ENCODE measurements around the gene RNF144A. TPM values are rescaled to one million over a fixed set of nuclear protein-coding genes. Genes with fewer than 3 reads are reported as not detected.

Gene RNF144A
- polyA plus RNA-seq, 3 donors, result 0.30 to 0.68 (median 0.48) TPM

DNA sequence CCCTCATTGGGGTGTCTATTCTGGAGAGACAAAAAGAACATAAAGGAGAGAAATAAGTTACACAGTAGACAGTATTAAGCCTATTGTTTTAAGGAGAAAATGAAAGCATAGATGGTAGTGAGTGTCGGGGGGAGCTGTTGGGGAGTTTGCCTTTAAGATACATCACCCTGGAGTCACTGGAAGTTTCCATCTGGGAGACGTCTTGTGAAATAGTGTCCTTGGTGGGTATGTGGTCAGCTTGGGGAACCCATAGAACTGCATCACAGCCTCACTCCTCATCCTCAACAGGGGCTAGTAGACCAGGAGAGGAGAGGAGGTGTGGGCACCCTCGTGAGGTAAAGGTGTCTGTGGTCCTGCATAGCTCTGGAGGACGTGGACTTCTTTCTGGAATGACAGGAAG, 60.6 kb downstream of the RNF144A start:
- H4K20me1 ChIP-seq (ENCODE audit: insufficient read depth, low read length), result no peaks in the 10 kb centered on the region
- Mint-ChIP-seq H3K9me3 (peaks cover 6 to 24% (median 12%) of the 10 kb centered on the region in 7 donors), H3K27me3 (ENCODE audit: low read depth in 3 of 3) (peaks cover 0 to 2% (median 0%) of the 10 kb centered on the region in 3 donors), H3K4me3 (no peak overlapping the region), H3K36me3 (peaks cover 13 to 16% of the 10 kb centered on the region in 2 donors), H3K4me1 (peaks cover 8% of the 10 kb centered on the region), H3K27ac (no peak overlapping the region)
- no peak overlapping the region for H3K27ac ChIP-seq (ENCODE audit: low read depth in 1 of 2, low read length in 2 of 2)
- no peak overlapping the region for H2AFZ ChIP-seq (ENCODE audit: insufficient read depth, low read depth, low read length, poor library complexity, severe bottlenecking)
- TF ChIP-seq, protein P1, sequence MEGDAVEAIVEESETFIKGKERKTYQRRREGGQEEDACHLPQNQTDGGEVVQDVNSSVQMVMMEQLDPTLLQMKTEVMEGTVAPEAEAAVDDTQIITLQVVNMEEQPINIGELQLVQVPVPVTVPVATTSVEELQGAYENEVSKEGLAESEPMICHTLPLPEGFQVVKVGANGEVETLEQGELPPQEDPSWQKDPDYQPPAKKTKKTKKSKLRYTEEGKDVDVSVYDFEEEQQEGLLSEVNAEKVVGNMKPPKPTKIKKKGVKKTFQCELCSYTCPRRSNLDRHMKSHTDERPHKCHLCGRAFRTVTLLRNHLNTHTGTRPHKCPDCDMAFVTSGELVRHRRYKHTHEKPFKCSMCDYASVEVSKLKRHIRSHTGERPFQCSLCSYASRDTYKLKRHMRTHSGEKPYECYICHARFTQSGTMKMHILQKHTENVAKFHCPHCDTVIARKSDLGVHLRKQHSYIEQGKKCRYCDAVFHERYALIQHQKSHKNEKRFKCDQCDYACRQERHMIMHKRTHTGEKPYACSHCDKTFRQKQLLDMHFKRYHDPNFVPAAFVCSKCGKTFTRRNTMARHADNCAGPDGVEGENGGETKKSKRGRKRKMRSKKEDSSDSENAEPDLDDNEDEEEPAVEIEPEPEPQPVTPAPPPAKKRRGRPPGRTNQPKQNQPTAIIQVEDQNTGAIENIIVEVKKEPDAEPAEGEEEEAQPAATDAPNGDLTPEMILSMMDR (IDR thresholded peaks at IDR 0.05), result no peak
- H3K9ac ChIP-seq (ENCODE audit: insufficient read depth, low read length, poor library complexity, severe bottlenecking), result no peak overlapping the region
- H3K36me3 ChIP-seq (replicated peaks in 1 of 2; ENCODE audit: control insufficient read depth in 1 of 2, insufficient read depth in 2 of 2, low read length in 2 of 2), result no peaks in the 10 kb centered on the region
- H3K4me3 ChIP-seq (replicated peaks in 1 of 3; ENCODE audit: low read depth in 2 of 3, low read length in 3 of 3), result no peak overlapping the region
- H3K4me1 ChIP-seq (ENCODE audit: control insufficient read depth in 1 of 2, insufficient read depth in 2 of 2, low read length in 2 of 2), result peaks cover 0 to 10% of the 10 kb centered on the region in 2 donors
- no peak for DNase-seq
- H3K27me3 ChIP-seq (ENCODE audit: control insufficient read depth in 2 of 2, insufficient read depth in 2 of 2, low read length in 2 of 2), result no peaks in the 10 kb centered on the region
- no peaks in the 10 kb centered on the region for H3K79me2 ChIP-seq (ENCODE audit: insufficient read depth, low read length)
- intact Hi-C loops (cut with micrococcal nuclease), result no loop called here
- 87% methylated on average over 2 of the region's 4 CpGs for WGBS (ENCODE audit: insufficient coverage)
- no peak overlapping the region for H3K4me2 ChIP-seq (replicated peaks; ENCODE audit: extremely low read depth, low read length, poor library complexity, severe bottlenecking)
- peaks cover 0 to 12% of the 10 kb centered on the region in 2 donors for H3K9me3 ChIP-seq (replicated peaks in 1 of 2; ENCODE audit: control insufficient read depth in 1 of 2, insufficient read depth in 1 of 2, low read length in 2 of 2)

DNA sequence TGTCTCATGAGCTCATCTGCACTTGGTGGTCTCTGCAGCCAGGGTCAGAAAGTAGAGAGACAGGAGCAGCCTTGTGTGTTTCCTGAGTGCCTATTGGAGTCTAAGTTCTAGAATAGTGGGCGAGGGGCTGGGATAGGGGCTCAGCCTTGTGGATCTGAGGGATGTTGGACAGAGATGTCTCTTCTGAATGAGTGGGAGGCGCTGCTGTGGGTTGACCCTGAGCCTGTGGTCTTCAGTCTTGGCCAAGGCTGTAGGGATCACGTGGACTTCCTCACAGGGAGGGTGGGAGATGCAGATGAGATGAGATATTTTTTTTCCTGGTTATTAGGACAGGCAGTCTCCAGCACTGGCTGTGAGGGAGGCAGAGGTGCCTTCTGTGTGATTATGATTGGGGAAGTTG, 61.8 kb downstream of the RNF144A start:
- no peaks in the 10 kb centered on the region for H3K79me2 ChIP-seq (ENCODE audit: insufficient read depth, low read length)
- Mint-ChIP-seq H3K27ac (no peak overlapping the region), H3K4me1 (peaks cover 10% of the 10 kb centered on the region), H3K4me3 (no peak overlapping the region), H3K9me3 (peaks cover 6 to 24% (median 12%) of the 10 kb centered on the region in 7 donors), H3K27me3 (ENCODE audit: low read depth in 3 of 3) (peaks cover 0 to 3% (median 0%) of the 10 kb centered on the region in 3 donors), H3K36me3 (peaks cover 12 to 16% of the 10 kb centered on the region in 2 donors)
- H4K20me1 ChIP-seq (ENCODE audit: insufficient read depth, low read length), result no peaks in the 10 kb centered on the region
- no peaks in the 10 kb centered on the region for H3K36me3 ChIP-seq (replicated peaks in 1 of 2; ENCODE audit: control insufficient read depth in 1 of 2, insufficient read depth in 2 of 2, low read length in 2 of 2)
- no peaks in the 10 kb centered on the region for H3K27me3 ChIP-seq (ENCODE audit: control insufficient read depth in 2 of 2, insufficient read depth in 2 of 2, low read length in 2 of 2)
- no peak overlapping the region for H3K9ac ChIP-seq (ENCODE audit: insufficient read depth, low read length, poor library complexity, severe bottlenecking)
- H3K4me1 ChIP-seq (ENCODE audit: control insufficient read depth in 1 of 2, insufficient read depth in 2 of 2, low read length in 2 of 2), result peaks cover 0 to 10% of the 10 kb centered on the region in 2 donors
- 77% methylated on average over 3 of the region's 3 CpGs for WGBS (ENCODE audit: insufficient coverage)
- no peak for DNase-seq
- no peak overlapping the region for H3K4me2 ChIP-seq (replicated peaks; ENCODE audit: extremely low read depth, low read length, poor library complexity, severe bottlenecking)
- no peak overlapping the region for H3K4me3 ChIP-seq (replicated peaks in 1 of 3; ENCODE audit: low read depth in 2 of 3, low read length in 3 of 3)
- no peak overlapping the region for H3K27ac ChIP-seq (ENCODE audit: low read depth in 1 of 2, low read length in 2 of 2)
- intact Hi-C loops (cut with micrococcal nuclease), result no loop called here
- H3K9me3 ChIP-seq (replicated peaks in 1 of 2; ENCODE audit: control insufficient read depth in 1 of 2, insufficient read depth in 1 of 2, low read length in 2 of 2), result peaks cover 0 to 12% of the 10 kb centered on the region in 2 donors
- no peak overlapping the region for H2AFZ ChIP-seq (ENCODE audit: insufficient read depth, low read depth, low read length, poor library complexity, severe bottlenecking)
- TF ChIP-seq, protein P1 (IDR thresholded peaks at IDR 0.05), result no peak

Measured in CD14-positive monocyte (primary cell).